Neural crest cell (in vitro differentiated cells): ENCODE data around the gene SOCS2. TPM values are rescaled to one million over a fixed set of nuclear protein-coding genes. Genes with fewer than 3 reads are reported as not detected.

Experiments used
- DNase-seq: peaks from one replicate; pipeline ENCODE4 v3.0.0; 2021; ENCODE audit warnings: low read depth, mixed read lengths, low spot score
- H3K27ac Mint-ChIP-seq: one replicate; pipeline ENCODE4 v1.8.0; 2021; ENCODE audit warnings: mild to moderate bottlenecking, mixed read lengths; ENCODE audit not compliant: unreplicated experiment
- H3K27me3 Mint-ChIP-seq: 2 replicates; pipeline ENCODE4 v1.8.0; 2021; ENCODE audit warnings: low read depth, mild to moderate bottlenecking, mixed read lengths
- H3K36me3 Mint-ChIP-seq: 2 replicates; pipeline ENCODE4 v1.8.0; 2021; ENCODE audit warnings: low read depth, mild to moderate bottlenecking, mixed read lengths
- H3K4me1 Mint-ChIP-seq: 2 replicates; pipeline ENCODE4 v1.8.0; 2021; ENCODE audit warnings: mixed read lengths
- H3K4me3 Mint-ChIP-seq: one replicate; pipeline ENCODE4 v1.8.0; 2021; ENCODE audit warnings: mild to moderate bottlenecking, mixed read lengths
- H3K9me3 Mint-ChIP-seq: 2 replicates; pipeline ENCODE4 v1.8.0; 2021; ENCODE audit warnings: mixed read lengths
- CTCF ChIP-seq: fragments of 200-600 bp; sonication (generic); conservative IDR thresholded peaks from 2 replicates; pipeline ENCODE4 v1.5.0; 2021; ENCODE audit warnings: antibody characterized with exemption, mild to moderate bottlenecking
- total RNA-seq: library from RNA; stranded (reverse); gene quantifications from 2 replicates; pipeline ENCODE4 v1.2.1, GENCODE V29; 2021

Gene SOCS2
- total RNA-seq, 1 donor from 2014 or later = 53.5 TPM

- peaks cover 33% of the 10 kb centered on the region for H3K27me3 Mint-ChIP-seq
- peak overlapping the region; percentile 44 for H3K27ac Mint-ChIP-seq
- H3K4me3 Mint-ChIP-seq = peak overlapping the region; percentile 87
- no peaks in the 10 kb centered on the region for H3K9me3 Mint-ChIP-seq
- TF ChIP-seq CTCF = no peak
- no peak for DNase-seq
- peaks cover 10% of the 10 kb centered on the region for H3K36me3 Mint-ChIP-seq
- H3K4me1 Mint-ChIP-seq = peaks cover 48% of the 10 kb centered on the region
These were observed 1.2 kb downstream of the SOCS2 start for GRCh38 chr12:93573552-93574223.

DNA sequence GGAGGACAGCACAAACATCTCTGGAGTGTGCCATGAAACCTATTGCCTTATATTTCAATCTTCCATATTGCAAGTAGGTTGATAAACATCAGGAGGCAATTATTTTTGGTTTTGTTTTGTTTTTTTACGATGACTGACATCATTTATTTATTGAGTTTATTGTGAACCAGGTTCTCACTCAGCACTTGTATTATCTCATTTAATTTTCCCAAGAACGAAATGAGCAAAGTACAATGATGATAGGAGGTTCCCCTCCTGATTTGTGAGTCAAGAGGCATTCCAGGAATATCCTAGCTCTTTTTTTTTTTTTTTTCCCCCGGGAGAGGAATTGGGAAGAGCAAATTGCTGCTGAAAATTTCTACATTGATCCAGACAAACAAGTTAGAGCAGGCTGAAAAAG lies 4.7 kb downstream of the SOCS2 start:
- Mint-ChIP-seq H3K9me3 (no peaks in the 10 kb centered on the region), H3K27ac (no peak overlapping the region), H3K36me3 (peaks cover 29% of the 10 kb centered on the region), H3K4me1 (peaks cover 47% of the 10 kb centered on the region), H3K4me3 (peak overlapping the region; percentile 28), H3K27me3 (peaks cover 33% of the 10 kb centered on the region)
- no peak for TF ChIP-seq CTCF
- no peak for DNase-seq

DNA sequence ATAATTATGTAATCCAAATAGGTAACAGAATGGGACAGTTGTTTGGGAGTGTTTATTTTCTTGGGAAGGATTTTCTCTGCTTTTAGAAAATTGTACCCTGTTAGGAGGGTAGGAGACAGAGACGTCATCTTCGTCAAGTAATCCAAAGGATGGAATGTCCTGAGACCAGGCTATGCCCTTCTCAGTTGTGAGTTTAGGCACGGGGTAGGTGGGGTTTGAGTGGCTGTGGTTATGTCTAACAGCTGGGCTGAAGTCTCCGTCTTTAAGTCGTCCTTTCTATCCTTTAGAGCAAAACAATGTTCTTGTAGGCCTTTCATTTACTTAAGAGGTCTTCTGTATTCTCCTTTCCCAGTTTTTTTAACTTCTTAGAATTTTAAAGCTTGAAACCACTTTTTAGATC lies 5.7 kb downstream of the SOCS2 start:
- no peak overlapping the region for H3K4me3 Mint-ChIP-seq
- H3K4me1 Mint-ChIP-seq = peaks cover 39% of the 10 kb centered on the region
- peaks cover 30% of the 10 kb centered on the region for H3K36me3 Mint-ChIP-seq
- DNase-seq = no peak
- no peak overlapping the region for H3K27ac Mint-ChIP-seq
- no peak for TF ChIP-seq CTCF
- peaks cover 24% of the 10 kb centered on the region for H3K27me3 Mint-ChIP-seq
- no peaks in the 10 kb centered on the region for H3K9me3 Mint-ChIP-seq

- DNase-seq = no peak
- Mint-ChIP-seq H3K4me1 (peaks cover 18% of the 10 kb centered on the region), H3K9me3 (no peaks in the 10 kb centered on the region), H3K27me3 (peaks cover 5% of the 10 kb centered on the region), H3K4me3 (no peak overlapping the region), H3K36me3 (peaks cover 24% of the 10 kb centered on the region), H3K27ac (no peak overlapping the region)
- TF ChIP-seq CTCF = no peak
These were observed 8.2 kb downstream of the SOCS2 start for GRCh38 chr12:93580682-93581081.

DNA sequence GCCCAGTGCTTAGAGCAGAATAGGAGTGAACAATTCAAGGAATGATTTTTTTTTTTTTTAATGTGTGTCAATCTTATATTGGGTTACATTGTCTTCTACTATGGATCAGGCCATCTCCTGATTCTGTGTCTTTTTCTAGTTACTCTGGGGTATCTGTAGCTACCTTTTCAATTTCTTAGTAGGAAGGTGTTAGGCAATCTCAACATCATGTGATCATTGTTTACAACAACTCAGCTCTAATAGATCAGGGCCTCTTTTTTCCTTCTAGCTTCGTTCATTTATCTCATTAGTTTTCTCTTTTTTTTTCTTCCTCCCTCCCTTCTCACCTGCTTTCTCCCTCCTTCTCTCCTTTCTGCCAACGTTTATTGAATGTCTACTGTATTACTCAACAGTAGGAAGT lies 8.9 kb downstream of the SOCS2 start:
- no peak for DNase-seq
- no peak overlapping the region for H3K27ac Mint-ChIP-seq

More for the DNA sequence above, 8.9 kb downstream of the SOCS2 start:
- Mint-ChIP-seq H3K27me3 (peaks cover 5% of the 10 kb centered on the region), H3K9me3 (no peaks in the 10 kb centered on the region), H3K4me1 (peaks cover 18% of the 10 kb centered on the region), H3K4me3 (no peak overlapping the region), H3K36me3 (peaks cover 24% of the 10 kb centered on the region)
- TF ChIP-seq CTCF = no peak
